SK-N-SH (cell line): ENCODE results near the gene OPCML.

Experiments
- CTCF ChIP-seq: fragments of 200-600 bp; sonication (generic); IDR thresholded peaks from 2 replicates; pipeline ENCODE4 v1.6.1; 2017; ENCODE audit warnings: antibody characterized with exemption, mild to moderate bottlenecking, moderate library complexity
- EZH2phosphoT487 ChIP-seq: fragments of 200-600 bp; sonication (generic); IDR thresholded peaks from 2 replicates; pipeline ENCODE4 v1.6.1; 2017; ENCODE audit warnings: low read depth, mixed run types, mild to moderate bottlenecking, antibody characterized with exemption, moderate library complexity, borderline replicate concordance
- JUND ChIP-seq: IDR thresholded peaks from 2 replicates; pipeline ENCODE4 v1.4.0; 2012
- MAX ChIP-seq: IDR thresholded peaks from 2 replicates; pipeline ENCODE4 v1.4.0; 2012; ENCODE audit warnings: low read depth
- MXI1 ChIP-seq: IDR thresholded peaks from 2 replicates; pipeline ENCODE4 v1.6.1; 2012; ENCODE audit warnings: mild to moderate bottlenecking, low read depth, low read length, improper control_type of control experiment
- NRF1 ChIP-seq: IDR thresholded peaks from 2 replicates; pipeline ENCODE4 v1.6.1; 2012; ENCODE audit warnings: low read depth, mild to moderate bottlenecking, low read length
- REST ChIP-seq: IDR thresholded peaks from 2 replicates; pipeline ENCODE4 v1.6.1; 2012; ENCODE audit warnings: mild to moderate bottlenecking, low read depth, low read length, moderate library complexity
- RFX5 ChIP-seq: IDR thresholded peaks from 2 replicates; pipeline ENCODE4 v1.6.1; 2012; ENCODE audit warnings: mild to moderate bottlenecking, improper control_type of control experiment, low read length
- SMC3 ChIP-seq: IDR thresholded peaks from 2 replicates; pipeline ENCODE4 v1.6.1; 2012; ENCODE audit warnings: low read depth, low read length, improper control_type of control experiment
- TCF12 ChIP-seq: IDR thresholded peaks from 2 replicates; pipeline ENCODE4 v1.4.0; 2012
- USF2 ChIP-seq: fragments of 150-350 bp; IDR thresholded peaks from 2 replicates; pipeline ENCODE4 v1.6.1; 2017; ENCODE audit warnings: antibody characterized with exemption, low read length, low read depth, borderline replicate concordance

GRCh38 chr11:132994966-132995365 lies 537.3 kb downstream of the OPCML start:
- no peak for TF ChIP-seq CTCF
- TF ChIP-seq REST = no peak
- no peak for TF ChIP-seq RFX5
- no peak for TF ChIP-seq MAX
- TF ChIP-seq MXI1 = no peak
- no peak for TF ChIP-seq TCF12
- TF ChIP-seq JUND = no peak
- no peak for TF ChIP-seq SMC3
- no peak for TF ChIP-seq EZH2phosphoT487
- no peak for TF ChIP-seq USF2
- TF ChIP-seq NRF1 = no peak
